Gastroesophageal sphincter (tissue), 4 donors: ENCODE results near the gene MMP2. TPM values are rescaled to one million over a fixed set of nuclear protein-coding genes. Genes with fewer than 3 reads are reported as not detected.

Source experiments
- ATAC-seq: fragments of 150-250 bp; one replicate; pipeline ENCODE4 v1.9.1; 2016; ENCODE audit warnings: mild to moderate bottlenecking, moderate library complexity
- H3K27ac ChIP-seq, 4 donors: fragments of 200-600 bp; sonication (generic) in 3 of 4; 1 replicate in 3 of 4; 2 replicates in 1 of 4; pipeline ENCODE4 v1.5.1; 2016 to 2019
- H3K27me3 ChIP-seq: fragments of 200-600 bp; sonication (generic); one replicate; pipeline ENCODE4 v1.5.1; 2019
- H3K36me3 ChIP-seq, 2 donors: fragments of 200-600 bp; sonication (generic); one replicate each; pipeline ENCODE4 v1.5.1; 2019; ENCODE audit warnings: control low read depth in 1 of 2
- H3K4me1 ChIP-seq, 3 donors: fragments of 200-600 bp; sonication (generic); 1 replicate in 2 of 3; 2 replicates in 1 of 3; pipeline ENCODE4 v1.5.1; 2016 to 2019; ENCODE audit warnings: control low read depth in 2 of 3
- H3K4me3 ChIP-seq, 2 donors: fragments of 200-600 bp; sonication (generic); one replicate each; pipeline ENCODE4 v1.5.1; 2019; ENCODE audit warnings: mild to moderate bottlenecking in 1 of 2, moderate library complexity in 1 of 2
- H3K9me3 ChIP-seq, 3 donors: fragments of 200-600 bp; sonication (generic); one replicate each; pipeline ENCODE4 v1.5.1; 2017 to 2019; ENCODE audit warnings: control low read depth in 2 of 3
- EP300 ChIP-seq: sonication (generic); formaldehyde crosslinking; IDR thresholded peaks from one replicate; pipeline ENCODE4 v1.6.1; 2017; ENCODE audit warnings: antibody characterized with exemption, mild to moderate bottlenecking
- POLR2A ChIP-seq, 2 donors: fragments of 450-650 bp; IDR thresholded peaks; one replicate each; pipeline ENCODE4 v1.6.1; 2017; ENCODE audit warnings: antibody characterized with exemption in 2 of 2, mild to moderate bottlenecking in 2 of 2, moderate library complexity in 1 of 2
- POLR2AphosphoS5 ChIP-seq: sonication (generic); formaldehyde crosslinking; IDR thresholded peaks from one replicate; pipeline ENCODE4 v1.6.1; 2017; ENCODE audit warnings: antibody characterized with exemption
- WGBS, 2 donors: methylation state at CpG; one replicate each; pipeline ENCODE4 v1.1.5; 2018; ENCODE audit warnings: low coverage in 1 of 2; 5-methylcytosine and 5-hydroxymethylcytosine counted together
- total RNA-seq, 4 donors: library from RNA; depleted of rRNA; stranded (reverse); fragments of >200 nt; gene quantifications; one replicate each; pipeline ENCODE4 v1.1.0, GENCODE V29; 2016
- TF ChIP-seq, protein P1 (sequence below), 4 experiments: fragments of 200-600 bp in 2 of 4; fragments of 450-650 bp in 2 of 4; sonication (generic) in 1 of 4; IDR thresholded peaks; one replicate each; pipeline ENCODE4 v1.5.1; 2017 to 2019; ENCODE audit warnings: antibody characterized with exemption in 4 of 4, mild to moderate bottlenecking in 2 of 4, moderate library complexity in 2 of 4

Gene MMP2
- total RNA-seq, 4 donors from 2014 or later = 155 to 309 (median 265) TPM

DNA sequence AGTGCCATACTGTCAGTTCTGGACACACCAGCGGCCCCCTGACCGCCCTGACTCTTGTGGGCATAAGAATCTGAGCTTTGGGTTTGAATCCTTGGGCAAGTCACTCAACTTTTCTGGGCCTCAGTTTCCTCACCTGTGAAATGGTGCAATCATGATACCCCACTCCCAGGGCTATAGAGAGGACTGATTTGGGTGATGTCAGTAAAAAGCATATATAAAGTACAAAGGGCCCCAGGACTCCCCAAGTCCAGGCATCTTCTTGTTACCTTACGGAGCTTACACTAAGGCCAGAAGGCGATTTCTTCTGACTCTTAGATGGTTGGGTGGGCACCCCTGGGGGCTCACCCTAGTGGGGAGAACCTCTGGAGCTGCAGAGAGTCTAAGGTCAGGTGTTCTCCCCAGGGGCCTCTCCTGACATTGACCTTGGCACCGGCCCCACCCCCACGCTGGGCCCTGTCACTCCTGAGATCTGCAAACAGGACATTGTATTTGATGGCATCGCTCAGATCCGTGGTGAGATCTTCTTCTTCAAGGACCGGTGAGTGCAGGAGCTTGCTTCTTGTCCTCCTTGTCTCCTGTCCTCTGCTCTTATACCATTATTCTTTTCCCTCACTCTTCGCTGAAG is 13.9 kb downstream of the MMP2 start:
- H3K4me3 ChIP-seq = no peak overlapping the region
- no peak for ATAC-seq
- peaks cover 0 to 44% of the 10 kb centered on the region in 2 donors for H3K36me3 ChIP-seq
- WGBS, 2 donors = 83 to 92% methylated on average over 1 to 8 of the region's 10 CpGs
- peaks cover 0 to 76% (median 14%) of the 10 kb centered on the region in 3 donors for H3K4me1 ChIP-seq
- H3K27ac ChIP-seq = peak overlapping the region in 1 of 4 donors; percentile 53
- TF ChIP-seq EP300 (no peak), POLR2A (IDR thresholded peaks at IDR 0.05) (no peak), POLR2AphosphoS5 (no peak)
- TF ChIP-seq, protein P1, sequence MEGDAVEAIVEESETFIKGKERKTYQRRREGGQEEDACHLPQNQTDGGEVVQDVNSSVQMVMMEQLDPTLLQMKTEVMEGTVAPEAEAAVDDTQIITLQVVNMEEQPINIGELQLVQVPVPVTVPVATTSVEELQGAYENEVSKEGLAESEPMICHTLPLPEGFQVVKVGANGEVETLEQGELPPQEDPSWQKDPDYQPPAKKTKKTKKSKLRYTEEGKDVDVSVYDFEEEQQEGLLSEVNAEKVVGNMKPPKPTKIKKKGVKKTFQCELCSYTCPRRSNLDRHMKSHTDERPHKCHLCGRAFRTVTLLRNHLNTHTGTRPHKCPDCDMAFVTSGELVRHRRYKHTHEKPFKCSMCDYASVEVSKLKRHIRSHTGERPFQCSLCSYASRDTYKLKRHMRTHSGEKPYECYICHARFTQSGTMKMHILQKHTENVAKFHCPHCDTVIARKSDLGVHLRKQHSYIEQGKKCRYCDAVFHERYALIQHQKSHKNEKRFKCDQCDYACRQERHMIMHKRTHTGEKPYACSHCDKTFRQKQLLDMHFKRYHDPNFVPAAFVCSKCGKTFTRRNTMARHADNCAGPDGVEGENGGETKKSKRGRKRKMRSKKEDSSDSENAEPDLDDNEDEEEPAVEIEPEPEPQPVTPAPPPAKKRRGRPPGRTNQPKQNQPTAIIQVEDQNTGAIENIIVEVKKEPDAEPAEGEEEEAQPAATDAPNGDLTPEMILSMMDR (IDR thresholded peaks at IDR 0.05) = no peak
- H3K27me3 ChIP-seq = no peaks in the 10 kb centered on the region
- H3K9me3 ChIP-seq = no peaks in the 10 kb centered on the region

DNA sequence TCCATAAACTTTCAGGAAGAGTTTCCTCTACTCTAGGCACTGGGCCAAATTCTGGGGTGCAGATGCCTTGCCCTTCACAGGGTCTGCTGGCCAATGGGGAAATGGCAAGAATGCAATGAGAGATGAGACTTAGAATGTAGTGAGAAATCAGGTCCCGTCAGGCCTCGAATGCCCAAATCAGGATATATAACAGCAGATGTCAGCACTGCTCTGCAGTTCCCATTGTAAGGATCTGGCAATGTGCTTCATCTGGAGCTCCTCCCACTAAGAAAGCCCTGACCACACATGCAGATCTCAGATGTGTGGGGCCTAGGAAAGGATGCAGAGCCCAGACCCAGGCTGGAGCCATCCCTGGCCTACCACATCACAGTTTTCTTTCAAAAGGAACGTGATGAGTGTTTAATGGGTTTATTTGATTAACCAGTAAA is 16.0 kb downstream of the MMP2 start:
- H3K9me3 ChIP-seq = no peaks in the 10 kb centered on the region
- no peak overlapping the region for H3K27ac ChIP-seq
- H3K4me3 ChIP-seq = no peak overlapping the region
- WGBS, 2 donors = 10 to 20% methylated on average over 1 to 3 of the region's 3 CpGs
- no peaks in the 10 kb centered on the region for H3K27me3 ChIP-seq
- peak; percentile 71 for ATAC-seq
- peaks cover 0 to 77% (median 9%) of the 10 kb centered on the region in 3 donors for H3K4me1 ChIP-seq
- H3K36me3 ChIP-seq = peaks cover 0 to 31% of the 10 kb centered on the region in 2 donors
- peak; percentile 12 for TF ChIP-seq POLR2AphosphoS5
- no peak for TF ChIP-seq POLR2A (IDR thresholded peaks at IDR 0.05)
- TF ChIP-seq, protein P1 (IDR thresholded peaks at IDR 0.05) = peak in 3 of 4 experiments; percentile 25 to 59 (median 44)

DNA sequence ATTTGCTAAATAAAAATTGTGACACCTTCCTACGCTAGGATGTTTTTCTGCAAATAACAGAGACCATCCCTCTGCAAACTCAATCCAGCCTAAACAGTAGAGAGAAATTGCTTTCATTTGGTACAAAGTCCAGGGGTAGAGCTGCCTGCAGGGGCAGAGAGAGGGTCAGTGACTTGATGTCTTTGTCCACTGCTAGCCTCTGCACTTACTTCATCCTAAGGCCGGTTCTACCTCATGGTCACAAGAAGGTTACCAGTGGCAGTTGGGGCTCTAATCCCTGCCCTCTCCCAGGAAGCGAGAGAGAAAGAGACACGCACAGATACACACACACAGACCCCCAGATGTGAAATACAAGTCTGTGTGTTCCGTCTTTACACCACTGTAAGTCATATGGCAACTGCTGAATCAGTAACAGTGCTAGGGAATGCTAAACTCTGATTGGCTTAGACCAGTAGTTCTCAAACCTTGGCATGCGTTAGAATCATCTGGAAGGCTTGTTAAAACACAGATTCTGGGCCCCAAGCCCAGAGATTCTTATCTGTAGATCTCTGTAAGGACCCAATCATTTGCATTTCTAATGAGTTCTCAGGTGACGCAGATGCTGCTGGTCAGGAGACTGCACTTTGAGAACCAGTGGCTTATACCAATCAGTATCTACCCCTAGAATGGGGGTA is 16.8 kb downstream of the MMP2 start:
- ATAC-seq = no peak
- Histone ChIP-seq H3K4me1 (peaks cover 0 to 77% (median 16%) of the 10 kb centered on the region in 3 donors), H3K27ac (no peak overlapping the region), H3K4me3 (no peak overlapping the region), H3K36me3 (peaks cover 0 to 27% of the 10 kb centered on the region in 2 donors), H3K9me3 (no peaks in the 10 kb centered on the region), H3K27me3 (no peaks in the 10 kb centered on the region)
- WGBS, 2 donors = 81 to 91% methylated on average over 4 to 7 of the region's 7 CpGs
- TF ChIP-seq EP300 (no peak), POLR2AphosphoS5 (no peak), POLR2A (IDR thresholded peaks at IDR 0.05) (no peak)
- TF ChIP-seq, protein P1 (IDR thresholded peaks at IDR 0.05) = no peak

DNA sequence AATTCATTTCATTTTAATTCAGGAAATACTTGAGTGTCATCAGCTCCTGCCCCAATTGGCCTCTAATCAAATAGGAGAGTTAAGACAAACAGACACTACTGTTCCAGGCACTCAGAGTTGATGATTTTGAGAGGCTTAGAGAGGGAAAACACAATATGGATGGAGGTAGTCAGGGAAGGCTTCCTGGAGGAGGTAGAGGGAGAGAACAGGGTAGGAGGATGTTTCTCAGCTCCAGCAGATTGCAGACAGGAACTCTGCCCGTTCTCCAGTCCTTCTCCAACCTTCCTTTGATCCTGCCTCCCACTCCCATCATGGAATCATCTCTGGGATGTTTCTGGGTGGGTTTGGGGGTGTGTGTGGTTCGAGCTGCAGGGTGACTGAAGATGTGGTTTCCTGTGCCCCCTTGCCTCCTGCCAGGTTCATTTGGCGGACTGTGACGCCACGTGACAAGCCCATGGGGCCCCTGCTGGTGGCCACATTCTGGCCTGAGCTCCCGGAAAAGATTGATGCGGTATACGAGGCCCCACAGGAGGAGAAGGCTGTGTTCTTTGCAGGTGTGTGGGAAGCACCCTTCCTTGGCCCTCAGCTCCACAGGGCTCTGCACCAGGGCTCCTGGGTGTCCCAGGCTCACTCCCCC is 17.6 kb downstream of the MMP2 start:
- no peaks in the 10 kb centered on the region for H3K9me3 ChIP-seq
- 79 to 86% methylated on average over 2 of the region's 8 CpGs for WGBS, 2 donors

More for the DNA sequence above, 17.6 kb downstream of the MMP2 start:
- H3K27me3 ChIP-seq = no peaks in the 10 kb centered on the region
- ATAC-seq = no peak
- no peak overlapping the region for H3K4me3 ChIP-seq
- peaks cover 0 to 33% of the 10 kb centered on the region in 2 donors for H3K36me3 ChIP-seq
- H3K27ac ChIP-seq = no peak overlapping the region
- TF ChIP-seq, protein P1 (IDR thresholded peaks at IDR 0.05) = no peak
- TF ChIP-seq POLR2A (IDR thresholded peaks at IDR 0.05) (no peak), EP300 (no peak), POLR2AphosphoS5 (no peak)
- peaks cover 0 to 81% (median 16%) of the 10 kb centered on the region in 3 donors for H3K4me1 ChIP-seq
